Transverse colon (tissue), 4 donors: ENCODE data around the gene EYA2. TPM values are rescaled to one million over a fixed set of nuclear protein-coding genes. Genes with fewer than 3 reads are reported as not detected.

Experiments used
- DNase-seq: peaks from one replicate; pipeline ENCODE4 v3.0.0-alpha.2; 2019
- H3K27ac ChIP-seq, 4 donors: fragments of 200-600 bp; sonication (generic); 2 replicates each; pipeline ENCODE4 v1.5.1; 2016 to 2018; ENCODE audit warnings: inconsistent platforms in 4 of 4
- H3K27me3 ChIP-seq: fragments of 200-600 bp; sonication (generic); 2 replicates; pipeline ENCODE4 v1.5.1; 2017; ENCODE audit warnings: inconsistent platforms
- H3K36me3 ChIP-seq, 4 donors: fragments of 200-600 bp; sonication (generic); 2 replicates each; pipeline ENCODE4 v1.5.1; 2017 to 2019; ENCODE audit warnings: inconsistent platforms in 4 of 4
- H3K4me1 ChIP-seq, 4 donors: fragments of 200-600 bp; sonication (generic); 2 replicates each; pipeline ENCODE4 v1.5.1; 2017 to 2020; ENCODE audit warnings: inconsistent platforms in 4 of 4
- H3K4me3 ChIP-seq, 4 donors: fragments of 200-600 bp; sonication (generic); 1 replicate in 1 of 4; 2 replicates in 3 of 4; pipeline versions ENCODE4 v1.5.1 to v1.6.1; 2017 to 2019; ENCODE audit warnings: inconsistent platforms in 4 of 4
- H3K9me3 ChIP-seq, 2 donors: fragments of 200-600 bp; sonication (generic); 2 replicates each; pipeline ENCODE4 v1.5.1; 2017 to 2019; ENCODE audit warnings: inconsistent platforms in 2 of 2
- EP300 ChIP-seq: sonication (generic); formaldehyde crosslinking; IDR thresholded peaks from one replicate; pipeline ENCODE4 v1.6.1; 2017; ENCODE audit warnings: antibody characterized with exemption, low read depth
- POLR2A ChIP-seq: fragments of 450-650 bp; IDR thresholded peaks from one replicate; pipeline ENCODE4 v1.6.1; 2016; ENCODE audit warnings: antibody characterized with exemption, mild to moderate bottlenecking, moderate library complexity
- POLR2AphosphoS5 ChIP-seq, 3 donors: sonication (generic); formaldehyde crosslinking; IDR thresholded peaks; one replicate each; pipeline ENCODE4 v1.6.1; 2016; ENCODE audit warnings: antibody characterized with exemption in 3 of 3
- WGBS, 2 donors: methylation state at CpG; one replicate each; pipeline ENCODE4 v1.1.5; 2018; ENCODE audit warnings: low coverage in 1 of 2; 5-methylcytosine and 5-hydroxymethylcytosine counted together
- in situ Hi-C, 4 donors: fragments of 200-750 bp; cut with MboI; loops; one replicate each; pipeline versions ENCODE4 v1.15.0 to v1.15.1; 2017; ENCODE audit warnings: low sequenced_read_pairs in 3 of 4, low pct_ligation_motif_present in 1 of 4, low pct_unique_long_range_greater_than_20kb in 1 of 4
- intact Hi-C: fragments of 100-400 bp; cut with DNase I; formaldehyde crosslinking; loops from one replicate; pipeline ENCODE4 v1.15.1; 2023; ENCODE audit warnings: low total_unique reads
- total RNA-seq, 4 donors: library from RNA; depleted of rRNA; stranded (reverse); fragments of >200 nt; gene quantifications; one replicate each; pipeline ENCODE4 v1.1.0, GENCODE V29; 2016
- TF ChIP-seq, protein P1 (sequence below), 5 experiments: fragments of 200-600 bp in 3 of 5; fragments of 450-650 bp in 2 of 5; sonication (generic) in 3 of 5; IDR thresholded peaks; 1 replicate in 2 of 5; 2 replicates in 3 of 5; pipeline ENCODE4 v1.5.1; 2016 to 2017; ENCODE audit warnings: antibody characterized with exemption in 5 of 5, inconsistent platforms in 3 of 5, mild to moderate bottlenecking in 2 of 5, moderate library complexity in 1 of 5

The EYA2 gene
- total RNA-seq, 4 donors from 2014 or later, result 4.5 to 17.5 (median 10.9) TPM

GRCh38 chr20:47031004-47031403, 136.4 kb downstream of the EYA2 start:
- in situ Hi-C loops (no loop called here), intact Hi-C loops (no loop called here)
- Histone ChIP-seq H3K27me3 (no peaks in the 10 kb centered on the region), H3K9me3 (no peaks in the 10 kb centered on the region), H3K4me1 (peaks cover 0 to 3% (median 0%) of the 10 kb centered on the region in 4 donors), H3K27ac (peak overlapping the region in 1 of 4 donors; percentile 25), H3K36me3 (no peaks in the 10 kb centered on the region), H3K4me3 (no peak overlapping the region)
- WGBS, 2 donors, result 61 to 65% methylated on average over 7 of the region's 7 CpGs
- no peak for DNase-seq
- TF ChIP-seq, protein P1, sequence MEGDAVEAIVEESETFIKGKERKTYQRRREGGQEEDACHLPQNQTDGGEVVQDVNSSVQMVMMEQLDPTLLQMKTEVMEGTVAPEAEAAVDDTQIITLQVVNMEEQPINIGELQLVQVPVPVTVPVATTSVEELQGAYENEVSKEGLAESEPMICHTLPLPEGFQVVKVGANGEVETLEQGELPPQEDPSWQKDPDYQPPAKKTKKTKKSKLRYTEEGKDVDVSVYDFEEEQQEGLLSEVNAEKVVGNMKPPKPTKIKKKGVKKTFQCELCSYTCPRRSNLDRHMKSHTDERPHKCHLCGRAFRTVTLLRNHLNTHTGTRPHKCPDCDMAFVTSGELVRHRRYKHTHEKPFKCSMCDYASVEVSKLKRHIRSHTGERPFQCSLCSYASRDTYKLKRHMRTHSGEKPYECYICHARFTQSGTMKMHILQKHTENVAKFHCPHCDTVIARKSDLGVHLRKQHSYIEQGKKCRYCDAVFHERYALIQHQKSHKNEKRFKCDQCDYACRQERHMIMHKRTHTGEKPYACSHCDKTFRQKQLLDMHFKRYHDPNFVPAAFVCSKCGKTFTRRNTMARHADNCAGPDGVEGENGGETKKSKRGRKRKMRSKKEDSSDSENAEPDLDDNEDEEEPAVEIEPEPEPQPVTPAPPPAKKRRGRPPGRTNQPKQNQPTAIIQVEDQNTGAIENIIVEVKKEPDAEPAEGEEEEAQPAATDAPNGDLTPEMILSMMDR (IDR thresholded peaks at IDR 0.05), result no peak
- TF ChIP-seq POLR2AphosphoS5 (IDR thresholded peaks at IDR 0.05), result no peak
- no peak for TF ChIP-seq EP300
- TF ChIP-seq POLR2A, result no peak

DNA sequence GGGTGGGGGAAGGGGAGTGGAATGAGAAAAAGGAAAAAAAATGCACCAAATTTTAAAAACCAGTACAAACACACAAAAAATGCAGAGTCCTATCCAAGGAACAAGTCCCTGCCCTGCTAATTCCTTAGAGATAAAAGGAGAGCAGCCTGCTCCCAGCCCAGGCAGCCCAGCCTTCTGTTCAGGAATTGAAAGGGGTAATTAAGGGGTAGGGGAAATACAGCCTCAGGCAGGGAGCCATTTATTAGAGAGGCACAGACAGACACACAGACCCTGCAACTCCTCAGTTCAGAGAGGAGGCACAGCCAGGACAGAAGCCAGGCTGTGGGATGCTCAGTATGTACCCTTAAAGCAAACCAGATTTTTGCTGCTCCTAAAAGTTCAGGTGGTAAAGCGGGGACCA, 137.2 kb downstream of the EYA2 start:
- in situ Hi-C loops, result no loop called here
- intact Hi-C loops, result no loop called here
- peaks cover 0 to 3% (median 0%) of the 10 kb centered on the region in 4 donors for H3K4me1 ChIP-seq
- DNase-seq, result no peak
- no peaks in the 10 kb centered on the region for H3K9me3 ChIP-seq
- no peak overlapping the region for H3K27ac ChIP-seq
- no peaks in the 10 kb centered on the region for H3K36me3 ChIP-seq
- H3K4me3 ChIP-seq, result no peak overlapping the region
- 100% methylated on average over 1 of the region's 1 CpG; no CpG with 5 or more reads in 1 of the 2 donors for WGBS, 2 donors
- TF ChIP-seq EP300, result no peak
- TF ChIP-seq POLR2A, result no peak
- TF ChIP-seq, protein P1 (IDR thresholded peaks at IDR 0.05), result no peak
- TF ChIP-seq POLR2AphosphoS5 (IDR thresholded peaks at IDR 0.05), result no peak
- H3K27me3 ChIP-seq, result no peaks in the 10 kb centered on the region

GRCh38 chr20:47032933-47033578, 138.4 kb downstream of the EYA2 start:
- H3K27me3 ChIP-seq, result no peaks in the 10 kb centered on the region
- DNase-seq, result no peak
- H3K4me3 ChIP-seq, result no peak overlapping the region
- no peaks in the 10 kb centered on the region for H3K9me3 ChIP-seq
- in situ Hi-C loops, result no loop called here
- intact Hi-C loops, result no loop called here
- TF ChIP-seq EP300, result no peak
- TF ChIP-seq POLR2A, result no peak
- no peak for TF ChIP-seq POLR2AphosphoS5 (IDR thresholded peaks at IDR 0.05)
- TF ChIP-seq, protein P1 (IDR thresholded peaks at IDR 0.05), result no peak
- H3K4me1 ChIP-seq, result peaks cover 0 to 3% (median 0%) of the 10 kb centered on the region in 4 donors
- H3K36me3 ChIP-seq, result no peaks in the 10 kb centered on the region
- no peak overlapping the region for H3K27ac ChIP-seq
- 85% methylated on average over 8 of the region's 8 CpGs; no CpG with 5 or more reads in 1 of the 2 donors for WGBS, 2 donors

- H3K27me3 ChIP-seq, result no peaks in the 10 kb centered on the region
- H3K36me3 ChIP-seq, result no peaks in the 10 kb centered on the region
- no peaks in the 10 kb centered on the region for H3K9me3 ChIP-seq
- H3K4me1 ChIP-seq, result peaks cover 0 to 3% (median 0%) of the 10 kb centered on the region in 4 donors
- no peak for DNase-seq
- H3K4me3 ChIP-seq, result no peak overlapping the region
- H3K27ac ChIP-seq, result no peak overlapping the region
- intact Hi-C loops, result no loop called here
- in situ Hi-C loops, result no loop called here
- TF ChIP-seq EP300, result no peak
- no peak for TF ChIP-seq POLR2A
- no peak for TF ChIP-seq POLR2AphosphoS5 (IDR thresholded peaks at IDR 0.05)
- TF ChIP-seq, protein P1 (IDR thresholded peaks at IDR 0.05), result no peak
Measured at GRCh38 chr20:47033665-47034064, 139.0 kb downstream of the EYA2 start.
